Mucosa of stomach (tissue), 1 donor: ENCODE results near the gene RUNX3.

Experiments used
- H3K27me3 ChIP-seq: one replicate; pipeline ENCODE4 v1.7.0; 2013; ENCODE audit warnings: mild to moderate bottlenecking, low read length; ENCODE audit not compliant: control insufficient read depth, insufficient read depth
- H3K36me3 ChIP-seq: one replicate; pipeline ENCODE4 v1.7.0; 2013; ENCODE audit warnings: low read length; ENCODE audit not compliant: control insufficient read depth, insufficient read depth
- H3K4me1 ChIP-seq: one replicate; pipeline ENCODE4 v1.7.0; 2013; ENCODE audit warnings: mild to moderate bottlenecking, low read length; ENCODE audit not compliant: control insufficient read depth, insufficient read depth
- H3K4me3 ChIP-seq: one replicate; pipeline ENCODE4 v1.7.0; 2013; ENCODE audit warnings: low read length
- H3K9ac ChIP-seq: one replicate; pipeline ENCODE4 v1.7.0; 2013; ENCODE audit warnings: mild to moderate bottlenecking, low read length, moderate library complexity
- H3K9me3 ChIP-seq: one replicate; pipeline ENCODE4 v1.7.0; 2013; ENCODE audit warnings: mild to moderate bottlenecking, low read length, moderate library complexity; ENCODE audit not compliant: control insufficient read depth
- donor health status: Pancreatic carcinoma.

Gene RUNX3

GRCh38 chr1:24951810-24952412 lies 21.8 kb upstream of the RUNX3 start:
- Histone ChIP-seq H3K4me3 (no peak overlapping the region), H3K27me3 (no peaks in the 10 kb centered on the region), H3K4me1 (no peaks in the 10 kb centered on the region)

GRCh38 chr1:24951337-24951736 lies 21.3 kb upstream of the RUNX3 start:
- H3K4me1 ChIP-seq: no peaks in the 10 kb centered on the region
- no peaks in the 10 kb centered on the region for H3K36me3 ChIP-seq

More at GRCh38 chr1:24951810-24952412, 21.8 kb upstream of the RUNX3 start:
- H3K9ac ChIP-seq: no peak overlapping the region
- no peaks in the 10 kb centered on the region for H3K36me3 ChIP-seq
- H3K9me3 ChIP-seq: no peaks in the 10 kb centered on the region

GRCh38 chr1:24949331-24949881 lies 19.3 kb upstream of the RUNX3 start:
- H3K9ac ChIP-seq: no peak overlapping the region
- no peaks in the 10 kb centered on the region for H3K27me3 ChIP-seq
- H3K4me1 ChIP-seq: no peaks in the 10 kb centered on the region

More at GRCh38 chr1:24951337-24951736, 21.3 kb upstream of the RUNX3 start:
- H3K27me3 ChIP-seq: no peaks in the 10 kb centered on the region
- H3K4me3 ChIP-seq: no peak overlapping the region
- no peaks in the 10 kb centered on the region for H3K9me3 ChIP-seq
- H3K9ac ChIP-seq: no peak overlapping the region

GRCh38 chr1:24948079-24948827 lies 18.2 kb upstream of the RUNX3 start:
- no peak overlapping the region for H3K4me3 ChIP-seq
- H3K4me1 ChIP-seq: no peaks in the 10 kb centered on the region
- H3K9ac ChIP-seq: no peak overlapping the region
- no peaks in the 10 kb centered on the region for H3K9me3 ChIP-seq
- peaks cover 6% of the 10 kb centered on the region for H3K27me3 ChIP-seq
- H3K36me3 ChIP-seq: no peaks in the 10 kb centered on the region

More at GRCh38 chr1:24949331-24949881, 19.3 kb upstream of the RUNX3 start:
- Histone ChIP-seq H3K4me3 (no peak overlapping the region), H3K9me3 (no peaks in the 10 kb centered on the region), H3K36me3 (no peaks in the 10 kb centered on the region)

GRCh38 chr1:24946861-24947658 lies 17.0 kb upstream of the RUNX3 start:
- Histone ChIP-seq H3K36me3 (no peaks in the 10 kb centered on the region), H3K4me1 (no peaks in the 10 kb centered on the region), H3K9me3 (no peaks in the 10 kb centered on the region), H3K4me3 (no peak overlapping the region), H3K27me3 (peaks cover 7% of the 10 kb centered on the region), H3K9ac (no peak overlapping the region)

GRCh38 chr1:24945354-24946326 lies 15.6 kb upstream of the RUNX3 start:
- H3K4me1 ChIP-seq: no peaks in the 10 kb centered on the region
- no peaks in the 10 kb centered on the region for H3K9me3 ChIP-seq
- H3K4me3 ChIP-seq: no peak overlapping the region
- peaks cover 10% of the 10 kb centered on the region for H3K27me3 ChIP-seq
- H3K36me3 ChIP-seq: no peaks in the 10 kb centered on the region
- no peak overlapping the region for H3K9ac ChIP-seq

- Histone ChIP-seq H3K27me3 (peaks cover 10% of the 10 kb centered on the region), H3K36me3 (no peaks in the 10 kb centered on the region), H3K4me3 (no peak overlapping the region), H3K9me3 (no peaks in the 10 kb centered on the region), H3K9ac (no peak overlapping the region), H3K4me1 (no peaks in the 10 kb centered on the region)
Measured at GRCh38 chr1:24944318-24944717, 14.2 kb upstream of the RUNX3 start.

- Histone ChIP-seq H3K4me1 (no peaks in the 10 kb centered on the region), H3K36me3 (no peaks in the 10 kb centered on the region), H3K9me3 (no peaks in the 10 kb centered on the region), H3K4me3 (no peak overlapping the region), H3K9ac (no peak overlapping the region), H3K27me3 (peaks cover 10% of the 10 kb centered on the region)
Measured at GRCh38 chr1:24942789-24943188, 12.7 kb upstream of the RUNX3 start.

- Histone ChIP-seq H3K9me3 (no peaks in the 10 kb centered on the region), H3K9ac (no peak overlapping the region), H3K27me3 (peaks cover 10% of the 10 kb centered on the region), H3K36me3 (no peaks in the 10 kb centered on the region), H3K4me3 (no peak overlapping the region), H3K4me1 (no peaks in the 10 kb centered on the region)
Measured at GRCh38 chr1:24941564-24941963, 11.5 kb upstream of the RUNX3 start.

GRCh38 chr1:24940231-24940630 lies 10.2 kb upstream of the RUNX3 start:
- peaks cover 18% of the 10 kb centered on the region for H3K27me3 ChIP-seq
- H3K4me1 ChIP-seq: no peaks in the 10 kb centered on the region
- no peaks in the 10 kb centered on the region for H3K36me3 ChIP-seq
- H3K4me3 ChIP-seq: no peak overlapping the region
- no peaks in the 10 kb centered on the region for H3K9me3 ChIP-seq
- H3K9ac ChIP-seq: no peak overlapping the region

GRCh38 chr1:24939675-24940193 lies 9.7 kb upstream of the RUNX3 start:
- Histone ChIP-seq H3K9me3 (no peaks in the 10 kb centered on the region), H3K4me1 (no peaks in the 10 kb centered on the region), H3K27me3 (peaks cover 23% of the 10 kb centered on the region), H3K9ac (no peak overlapping the region), H3K36me3 (no peaks in the 10 kb centered on the region), H3K4me3 (no peak overlapping the region)
